Hair follicle dermal papilla cell (primary cell): ENCODE measurements around the gene ZSCAN9. TPM values are rescaled to one million over a fixed set of nuclear protein-coding genes. Genes with fewer than 3 reads are reported as not detected.

ENCODE experiments used
- total RNA-seq: library from RNA; depleted of rRNA; stranded (reverse); fragments of >200 nt; gene quantifications from 2 replicates; pipeline ENCODE4 v1.2.3, GENCODE V29; 2012

The ZSCAN9 gene
- 9.6 and 14.6 TPM in 2 replicates for total RNA-seq

DNA sequence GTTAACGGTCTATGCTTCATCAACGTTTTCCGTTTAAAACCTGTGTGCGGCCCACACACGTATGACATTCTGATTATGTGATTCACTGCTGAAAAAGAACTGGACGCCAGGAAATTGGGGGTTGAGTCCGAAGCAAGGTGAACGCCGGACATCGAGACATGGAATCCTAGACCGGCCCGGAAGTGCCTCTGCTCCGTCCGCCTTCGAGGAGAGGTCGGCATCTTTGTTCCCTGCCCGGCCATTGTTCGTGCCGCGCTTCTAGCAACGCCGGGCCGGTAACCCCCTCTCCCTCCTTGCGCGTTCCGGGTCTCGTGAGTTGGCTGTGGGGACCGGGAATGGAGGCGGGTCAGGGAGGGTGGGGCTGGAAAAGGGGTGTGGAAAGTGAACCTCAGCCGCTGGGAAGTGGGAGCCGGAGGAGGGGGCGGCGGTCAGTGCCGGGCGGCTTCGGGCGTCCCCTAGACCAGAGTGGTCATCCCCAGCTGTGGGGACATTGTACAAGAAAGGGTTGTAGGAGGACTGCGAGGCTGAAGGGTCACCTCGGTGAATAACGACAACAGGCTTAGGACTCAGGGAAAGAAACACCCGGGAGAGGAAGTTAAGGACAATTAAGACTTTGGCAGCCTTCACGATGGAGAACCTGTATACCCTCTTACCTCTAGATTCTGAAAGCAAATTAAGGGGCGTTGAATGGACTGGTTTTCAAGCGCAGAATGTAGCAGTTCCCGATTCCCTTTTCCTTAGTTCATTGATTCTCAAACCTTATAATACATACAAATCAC lies at the start of gene ZSCAN9:
ZSCAN9 (plus strand) TSS at position 220 of the 779 bp plus-strand sequence. CDS start 1,810 bp downstream, outside the sequence.

DNA sequence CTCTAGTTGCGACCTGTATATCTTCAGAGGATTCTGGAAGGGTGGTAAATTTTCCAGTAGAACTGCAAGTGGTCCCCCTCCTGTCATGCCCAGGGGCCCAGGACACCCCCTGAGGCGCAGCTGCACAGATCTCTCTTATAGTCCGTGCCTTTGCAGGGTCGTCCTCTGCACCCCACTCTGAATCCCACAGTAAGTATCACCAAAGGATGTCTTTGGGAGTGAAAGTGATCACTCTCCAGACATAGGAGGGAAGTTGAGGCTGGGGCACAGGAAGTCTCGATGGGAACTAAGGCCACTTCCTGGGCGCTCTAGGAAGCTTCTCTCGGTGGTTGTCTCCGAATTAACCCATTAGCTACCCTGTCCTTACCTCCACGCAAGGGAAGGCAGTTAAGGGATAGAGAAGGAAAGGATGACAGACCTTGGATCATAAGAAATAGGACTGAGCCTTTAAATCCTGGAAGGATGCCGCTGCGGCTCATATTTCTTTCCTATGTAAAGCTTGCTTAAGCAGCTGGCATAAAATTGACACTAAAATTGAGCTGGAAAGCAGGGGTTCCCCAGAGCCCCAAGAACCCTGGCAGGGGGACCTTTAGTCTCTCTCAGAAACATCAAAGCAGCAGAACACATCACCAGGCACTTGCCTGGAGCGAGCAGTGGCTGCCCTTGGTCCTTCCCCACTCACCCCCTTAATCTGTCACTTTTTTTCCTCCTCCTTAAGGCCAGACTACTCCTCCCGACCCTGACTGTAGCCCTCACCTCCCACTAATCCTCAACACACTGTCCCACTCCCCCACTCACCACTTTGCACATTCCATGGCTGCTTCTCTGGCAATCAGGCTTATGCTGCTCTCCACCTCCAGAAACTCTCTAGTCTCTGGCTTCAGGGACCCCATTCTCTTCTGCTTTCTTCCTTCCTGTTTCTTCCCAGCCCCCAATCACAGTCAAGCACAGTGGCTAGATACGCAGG lies 27.2 kb downstream of the ZSCAN9 start, which contains the start of gene ZKSCAN4:
ZKSCAN4 (minus strand) TSS at position 261 of the 967 bp plus-strand sequence. CDS start 289 bp downstream, outside the sequence.

DNA sequence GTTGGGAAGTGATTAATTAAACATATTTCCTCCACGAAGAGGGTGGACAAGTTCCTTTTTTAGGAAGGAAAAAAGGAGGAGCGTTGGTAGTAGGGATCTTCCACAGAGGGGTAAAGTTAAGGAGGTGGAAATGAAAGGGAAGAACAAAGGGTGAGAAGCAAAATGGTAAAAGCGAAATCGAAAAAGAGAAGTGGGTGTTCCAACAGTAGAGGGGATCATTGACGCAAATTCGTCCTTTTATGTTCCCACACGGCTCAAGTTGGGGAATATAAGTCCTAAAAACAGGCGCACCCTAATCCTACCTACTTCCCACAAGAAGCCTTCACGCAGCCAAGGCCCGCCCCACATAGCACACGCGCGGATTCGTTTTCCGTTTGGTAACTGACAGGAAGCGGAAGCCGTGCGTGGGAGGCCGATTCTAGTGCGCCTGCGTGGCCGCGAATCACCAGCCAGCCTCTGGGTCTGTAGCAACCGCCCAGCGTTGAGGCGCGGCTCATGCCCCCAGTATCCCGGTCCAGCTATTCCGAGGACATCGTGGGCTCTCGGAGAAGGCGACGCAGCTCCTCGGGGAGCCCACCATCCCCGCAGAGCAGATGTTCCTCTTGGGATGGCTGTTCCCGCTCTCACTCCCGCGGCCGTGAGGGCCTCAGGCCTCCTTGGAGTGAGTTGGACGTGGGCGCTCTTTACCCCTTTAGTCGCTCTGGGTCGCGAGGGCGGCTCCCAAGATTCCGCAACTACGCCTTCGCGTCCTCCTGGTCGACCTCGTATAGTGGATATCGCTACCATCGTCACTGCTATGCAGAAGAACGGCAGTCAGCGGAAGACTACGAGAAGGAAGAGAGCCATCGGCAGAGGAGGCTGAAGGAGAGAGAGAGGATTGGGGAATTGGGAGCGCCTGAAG lies 34.1 kb downstream of the ZSCAN9 start, which contains the start of gene NKAPL:
NKAPL (plus strand) TSS at position 421 of the 901 bp plus-strand sequence; CDS start at position 496, 75 bp downstream.

DNA sequence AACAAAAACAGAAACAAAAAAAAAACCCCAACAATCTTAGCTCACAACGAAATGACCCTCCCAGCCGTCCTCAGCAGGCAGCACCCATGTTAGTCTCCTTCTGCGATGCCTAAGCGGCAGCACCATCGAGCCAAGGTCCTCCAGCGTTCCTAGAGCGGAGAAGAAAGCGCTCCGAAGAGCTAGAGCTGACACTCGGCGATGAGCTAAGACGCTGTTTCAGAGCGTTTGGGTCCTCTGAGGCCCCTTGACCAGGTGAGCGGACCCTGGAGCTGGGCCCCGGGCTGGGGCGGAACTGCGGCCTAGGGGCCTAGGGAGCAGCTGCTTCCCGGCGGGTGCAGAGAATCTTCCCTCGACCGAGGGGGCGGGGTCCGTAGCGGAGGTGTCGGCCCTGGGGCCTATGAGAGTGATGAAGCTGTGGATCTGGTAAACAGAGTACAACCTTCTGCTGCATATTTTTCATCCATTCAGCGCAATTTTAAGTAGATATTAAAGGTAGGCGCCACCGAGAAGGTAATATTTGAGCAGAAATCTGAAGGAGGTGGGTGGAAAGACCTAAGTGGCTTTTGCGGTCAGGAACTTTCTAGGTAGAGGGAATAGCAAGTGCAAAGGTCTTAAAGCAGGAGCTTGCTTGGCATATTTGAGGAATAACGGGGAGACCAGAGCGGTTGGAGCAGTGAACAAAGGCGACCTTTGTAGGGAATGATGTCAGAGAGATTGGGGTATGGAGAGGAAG lies 42.1 kb downstream of the ZSCAN9 start, which contains the start of gene ZSCAN26:
ZSCAN26 (plus strand) TSS at position 182 of the 733 bp plus-strand sequence. CDS start 4,777 bp downstream, outside the sequence.

DNA sequence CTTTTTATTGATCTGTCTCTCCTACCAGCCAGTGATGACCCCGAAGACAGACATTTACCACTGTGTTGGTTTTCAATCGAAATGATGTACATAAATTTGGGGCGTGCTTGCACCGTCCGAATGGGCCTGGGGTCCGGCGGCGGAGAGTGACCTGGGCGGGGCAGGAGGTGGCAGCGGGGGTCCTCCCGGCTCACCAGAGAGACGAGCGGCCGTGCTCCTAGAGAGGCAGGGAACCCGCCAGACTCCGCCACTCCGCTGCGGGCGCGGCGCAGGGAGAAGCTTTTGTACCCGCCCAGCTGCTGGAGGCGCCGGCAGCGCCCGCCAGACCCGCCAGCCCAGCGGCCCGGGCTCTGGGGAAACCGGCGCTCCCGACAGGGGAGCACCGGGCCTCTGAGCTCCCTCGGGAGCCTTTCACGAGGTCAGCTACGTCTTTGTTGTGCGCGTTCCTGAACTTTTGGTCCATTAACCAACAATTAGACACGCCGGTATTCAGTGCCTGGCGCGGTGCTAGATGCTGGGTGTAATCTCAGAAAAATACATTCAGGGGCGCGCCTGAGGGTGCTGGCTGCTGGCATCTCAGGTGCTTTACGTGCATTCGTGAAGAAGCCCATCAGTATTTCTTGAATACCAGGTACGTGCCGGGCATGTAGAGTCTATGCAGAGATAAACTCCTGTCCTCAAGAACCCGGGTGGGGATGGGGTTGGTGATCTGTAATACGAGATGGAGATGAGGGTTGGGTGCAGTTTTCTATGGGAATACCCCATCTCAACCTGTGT lies 56.4 kb downstream of the ZSCAN9 start, which contains the start of gene PGBD1:
PGBD1 (plus strand) TSS at position 285 of the 777 bp plus-strand sequence. CDS start 2,242 bp downstream, outside the sequence.

Other genes starting within 250 kb of the ZSCAN9 start
- 0.32 and 0.49 TPM in 2 replicates for gene ZNF165, start 144.7 kb upstream of the ZSCAN9 start, total RNA-seq
- gene ZSCAN16, start 100.7 kb upstream of the ZSCAN9 start, total RNA-seq = 1.9 and 2.7 TPM in 2 replicates
- gene ZKSCAN8, start 83.4 kb upstream of the ZSCAN9 start, total RNA-seq = 24.4 and 31.2 TPM in 2 replicates
- 4.5 and 6.0 TPM in 2 replicates for gene ZKSCAN4, start 27.0 kb downstream of the ZSCAN9 start, total RNA-seq
- 0.65 and 0.73 TPM in 2 replicates for gene NKAPL, start 34.0 kb downstream of the ZSCAN9 start, total RNA-seq
- gene ZSCAN26, start 41.9 kb downstream of the ZSCAN9 start, total RNA-seq = 20.3 and 24.7 TPM in 2 replicates
- 5.3 and 7.0 TPM in 2 replicates for gene PGBD1, start 56.3 kb downstream of the ZSCAN9 start, total RNA-seq
- 1.3 and 2.3 TPM in 2 replicates for gene ZSCAN31, start 110.9 kb downstream of the ZSCAN9 start, total RNA-seq
- gene ZKSCAN3, start 124.7 kb downstream of the ZSCAN9 start, total RNA-seq = 2.6 and 3.1 TPM in 2 replicates
- 6.7 and 7.2 TPM in 2 replicates for gene ZSCAN12, start 174.5 kb downstream of the ZSCAN9 start, total RNA-seq
- gene ZSCAN23, start 218.2 kb downstream of the ZSCAN9 start, total RNA-seq = 4.0 and 4.5 TPM in 2 replicates